ENCODE results near the gene KPNB1. TPM values are rescaled to one million over a fixed set of nuclear protein-coding genes. Genes with fewer than 3 reads are reported as not detected.

KPNB1 gene
- total RNA-seq, 2 donors from 2014 or later = 148 to 239 TPM

- Histone ChIP-seq H3K27ac (no peak overlapping the region), H3K4me1 (replicated peaks) (no peaks in the 10 kb centered on the region), H3K27me3 (replicated peaks; ENCODE audit: insufficient read depth) (no peaks in the 10 kb centered on the region), H3K4me3 (no peak overlapping the region), H3K36me3 (no peaks in the 10 kb centered on the region), H3K9me3 (no peaks in the 10 kb centered on the region)
- intact Hi-C loops (cut with DNase I) = no loop called here
- TF ChIP-seq POLR2A (IDR thresholded peaks at IDR 0.05) (no peak), CTCF (IDR thresholded peaks at IDR 0.05) (no peak), POLR2AphosphoS5 (IDR thresholded peaks at IDR 0.05) (no peak)
- no peak for DNase-seq (ENCODE audit: low spot score)
Observed at GRCh38 chr17:47687328-47687690, 37.6 kb downstream of the KPNB1 start.

- 88% methylated on average over 1 of the region's 1 CpG for WGBS
- TF ChIP-seq POLR2A (IDR thresholded peaks at IDR 0.05) (no peak), CTCF (IDR thresholded peaks at IDR 0.05) (no peak), POLR2AphosphoS5 (IDR thresholded peaks at IDR 0.05) (no peak)
- H3K27ac ChIP-seq = no peak overlapping the region
Observed at GRCh38 chr17:47687748-47688147, 38.0 kb downstream of the KPNB1 start.

GRCh38 chr17:47690121-47690520 is 40.4 kb downstream of the KPNB1 start:
- H3K36me3 ChIP-seq = no peaks in the 10 kb centered on the region
- WGBS = 75% methylated on average over 3 of the region's 3 CpGs
- no peak for DNase-seq (ENCODE audit: low spot score)
- H3K4me1 ChIP-seq (replicated peaks) = no peaks in the 10 kb centered on the region
- no peak overlapping the region for H3K4me3 ChIP-seq
- no peaks in the 10 kb centered on the region for H3K9me3 ChIP-seq
- no peak overlapping the region for H3K27ac ChIP-seq
- no peaks in the 10 kb centered on the region for H3K27me3 ChIP-seq (replicated peaks; ENCODE audit: insufficient read depth)
- TF ChIP-seq CTCF (IDR thresholded peaks at IDR 0.05) = no peak
- TF ChIP-seq POLR2AphosphoS5 (IDR thresholded peaks at IDR 0.05) = no peak
- no peak for TF ChIP-seq POLR2A (IDR thresholded peaks at IDR 0.05)
- intact Hi-C loops (cut with DNase I) = loop anchor here (10.0 kb wide), 1 partner anchor 115 kb away; no protein-coding TSS in a partner anchor

More at GRCh38 chr17:47687748-47688147, 38.0 kb downstream of the KPNB1 start:
- no peak for DNase-seq (ENCODE audit: low spot score)
- Histone ChIP-seq H3K36me3 (no peaks in the 10 kb centered on the region), H3K27me3 (replicated peaks; ENCODE audit: insufficient read depth) (no peaks in the 10 kb centered on the region), H3K9me3 (no peaks in the 10 kb centered on the region), H3K4me1 (replicated peaks) (no peaks in the 10 kb centered on the region), H3K4me3 (no peak overlapping the region)
- intact Hi-C loops (cut with DNase I) = no loop called here

- no peaks in the 10 kb centered on the region for H3K36me3 ChIP-seq
- no peaks in the 10 kb centered on the region for H3K27me3 ChIP-seq (replicated peaks; ENCODE audit: insufficient read depth)
- no peaks in the 10 kb centered on the region for H3K4me1 ChIP-seq (replicated peaks)
- intact Hi-C loops (cut with DNase I) = loop anchor here (10.0 kb wide), 1 partner anchor 112 kb away; no protein-coding TSS in a partner anchor
- no peaks in the 10 kb centered on the region for H3K9me3 ChIP-seq
- TF ChIP-seq CTCF (IDR thresholded peaks at IDR 0.05) = no peak
- TF ChIP-seq POLR2AphosphoS5 (IDR thresholded peaks at IDR 0.05) = no peak
- no peak for TF ChIP-seq POLR2A (IDR thresholded peaks at IDR 0.05)
- 60% methylated on average over 2 of the region's 2 CpGs for WGBS
- H3K4me3 ChIP-seq = no peak overlapping the region
- no peak for DNase-seq (ENCODE audit: low spot score)
- H3K27ac ChIP-seq = no peak overlapping the region
Observed at GRCh38 chr17:47692137-47692894, 42.6 kb downstream of the KPNB1 start.

Data from prostate gland (tissue), 2 donors.